Measurements from ENCODE around the gene IDH3B. TPM values are rescaled to one million over a fixed set of nuclear protein-coding genes. Genes with fewer than 3 reads are reported as not detected.

Gene IDH3B
- polyA plus RNA-seq, 1 experiment: 143 TPM

DNA sequence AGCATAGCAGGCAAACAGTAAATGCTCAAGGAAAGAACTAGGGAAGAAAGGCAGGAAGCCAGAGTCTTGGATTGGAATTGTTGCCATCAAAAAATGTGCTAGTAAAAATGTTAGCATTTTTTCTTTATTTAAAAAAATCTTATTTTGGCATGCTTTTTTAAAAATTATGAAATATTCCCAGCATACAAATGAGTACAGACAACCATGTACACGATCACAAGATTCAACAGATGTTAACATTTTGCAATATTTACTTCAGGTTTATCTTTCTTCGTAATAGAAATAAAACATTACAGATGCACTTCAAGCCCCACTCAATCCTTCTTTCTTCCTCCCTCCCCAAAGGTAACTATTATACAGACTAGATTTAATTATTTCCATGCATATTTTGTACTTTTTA lies 39.0 kb downstream of the IDH3B start:
- H3K36me3 ChIP-seq (ENCODE audit: control insufficient read depth, insufficient read depth, low read length): no peaks in the 10 kb centered on the region
- ChIA-PET CTCF (interaction anchor here (0.6 kb wide), 1 partner anchor 22 kb away, joined by 3 read pairs; no protein-coding TSS in a partner anchor), POLR2A (no interaction called here)
- no peak for DNase-seq (ENCODE audit: low read depth)
- H3K4me3 ChIP-seq (ENCODE audit: low read depth, low read length): no peak overlapping the region
- H3K27me3 ChIP-seq (ENCODE audit: control insufficient read depth, insufficient read depth, low read length): peaks cover 3% of the 10 kb centered on the region; the same call in 1 of the 2 replicates
- TF ChIP-seq, protein P1, sequence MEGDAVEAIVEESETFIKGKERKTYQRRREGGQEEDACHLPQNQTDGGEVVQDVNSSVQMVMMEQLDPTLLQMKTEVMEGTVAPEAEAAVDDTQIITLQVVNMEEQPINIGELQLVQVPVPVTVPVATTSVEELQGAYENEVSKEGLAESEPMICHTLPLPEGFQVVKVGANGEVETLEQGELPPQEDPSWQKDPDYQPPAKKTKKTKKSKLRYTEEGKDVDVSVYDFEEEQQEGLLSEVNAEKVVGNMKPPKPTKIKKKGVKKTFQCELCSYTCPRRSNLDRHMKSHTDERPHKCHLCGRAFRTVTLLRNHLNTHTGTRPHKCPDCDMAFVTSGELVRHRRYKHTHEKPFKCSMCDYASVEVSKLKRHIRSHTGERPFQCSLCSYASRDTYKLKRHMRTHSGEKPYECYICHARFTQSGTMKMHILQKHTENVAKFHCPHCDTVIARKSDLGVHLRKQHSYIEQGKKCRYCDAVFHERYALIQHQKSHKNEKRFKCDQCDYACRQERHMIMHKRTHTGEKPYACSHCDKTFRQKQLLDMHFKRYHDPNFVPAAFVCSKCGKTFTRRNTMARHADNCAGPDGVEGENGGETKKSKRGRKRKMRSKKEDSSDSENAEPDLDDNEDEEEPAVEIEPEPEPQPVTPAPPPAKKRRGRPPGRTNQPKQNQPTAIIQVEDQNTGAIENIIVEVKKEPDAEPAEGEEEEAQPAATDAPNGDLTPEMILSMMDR (IDR thresholded peaks at IDR 0.05; ENCODE audit: insufficient read depth, low read depth, low read length): no peak

- POLR2A ChIA-PET: no interaction called here
- TF ChIP-seq, protein P1 (IDR thresholded peaks at IDR 0.05; ENCODE audit: insufficient read depth, low read depth, low read length): no peak
- CTCF ChIA-PET: interaction anchor here (0.6 to 1.2 kb wide), 2 partner anchors 10 to 21 kb away, joined by 3 to 4 read pairs; no protein-coding TSS in a partner anchor
- no peak for DNase-seq (ENCODE audit: low read depth)
- Histone ChIP-seq H3K36me3 (ENCODE audit: control insufficient read depth, insufficient read depth, low read length) (no peaks in the 10 kb centered on the region), H3K4me3 (ENCODE audit: low read depth, low read length) (no peak overlapping the region), H3K27me3 (ENCODE audit: control insufficient read depth, insufficient read depth, low read length) (peaks cover 3% of the 10 kb centered on the region; the same call in 1 of the 2 replicates)
Measured at GRCh38 chr20:2624190-2624589, 39.8 kb downstream of the IDH3B start.

- Histone ChIP-seq H3K27me3 (ENCODE audit: control insufficient read depth, insufficient read depth, low read length) (peaks cover 3% of the 10 kb centered on the region), H3K36me3 (ENCODE audit: control insufficient read depth, insufficient read depth, low read length) (no peaks in the 10 kb centered on the region), H3K4me3 (ENCODE audit: low read depth, low read length) (no peak overlapping the region)
- no peak for DNase-seq (ENCODE audit: low read depth)
- CTCF ChIA-PET: no interaction called here
- TF ChIP-seq, protein P1 (IDR thresholded peaks at IDR 0.05; ENCODE audit: insufficient read depth, low read depth, low read length): no peak
- POLR2A ChIA-PET: no interaction called here
Measured at GRCh38 chr20:2619961-2620595, 43.9 kb downstream of the IDH3B start.

- TF ChIP-seq, protein P1 (IDR thresholded peaks at IDR 0.05; ENCODE audit: insufficient read depth, low read depth, low read length): no peak
- CTCF ChIA-PET: no interaction called here
- H3K4me3 ChIP-seq (ENCODE audit: low read depth, low read length): no peak overlapping the region
- no peaks in the 10 kb centered on the region for H3K36me3 ChIP-seq (ENCODE audit: control insufficient read depth, insufficient read depth, low read length)
- DNase-seq (ENCODE audit: low read depth): no peak
- peaks cover 3% of the 10 kb centered on the region for H3K27me3 ChIP-seq (ENCODE audit: control insufficient read depth, insufficient read depth, low read length)
- POLR2A ChIA-PET: no interaction called here
Measured at GRCh38 chr20:2619337-2619736, 44.7 kb downstream of the IDH3B start.

DNA sequence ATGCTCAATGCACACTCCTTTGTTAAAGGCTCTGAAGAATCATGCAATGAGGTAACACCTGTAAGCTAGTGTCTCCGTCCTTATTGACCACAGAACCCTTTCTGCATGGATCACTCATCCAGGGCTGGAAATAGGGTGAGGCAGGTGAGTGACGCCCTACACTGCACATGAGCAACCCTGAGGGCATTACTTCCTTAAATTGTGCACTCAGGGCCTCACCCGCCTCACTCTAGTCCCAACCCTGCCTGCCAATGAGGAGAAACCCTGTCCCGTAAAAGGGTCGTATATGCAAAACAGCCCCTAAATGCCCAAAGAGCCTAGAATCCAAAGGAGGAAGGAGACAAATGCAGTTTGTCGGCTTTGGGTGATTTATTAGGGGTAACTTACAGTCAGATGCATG lies 45.2 kb downstream of the IDH3B start:
- ChIA-PET POLR2A (no interaction called here), CTCF (no interaction called here)
- TF ChIP-seq, protein P1 (IDR thresholded peaks at IDR 0.05; ENCODE audit: insufficient read depth, low read depth, low read length): no peak
- Histone ChIP-seq H3K36me3 (ENCODE audit: control insufficient read depth, insufficient read depth, low read length) (no peaks in the 10 kb centered on the region), H3K4me3 (ENCODE audit: low read depth, low read length) (no peak overlapping the region), H3K27me3 (ENCODE audit: control insufficient read depth, insufficient read depth, low read length) (no peaks in the 10 kb centered on the region; the same call in 1 of the 2 replicates)
- no peak for DNase-seq (ENCODE audit: low read depth)
